GM12891 (cell line): ENCODE data around the gene LHFPL2.

Source experiments
- POLR2A ChIP-seq: IDR thresholded peaks from 2 replicates; pipeline ENCODE4 v1.6.1; 2011; ENCODE audit warnings: low read depth, low read length, control low read depth
- POLR2AphosphoS5 ChIP-seq: IDR thresholded peaks from 2 replicates; pipeline ENCODE4 v1.6.1; 2011; ENCODE audit warnings: low read depth, low read length, control low read depth
- POU2F2 ChIP-seq: IDR thresholded peaks from 2 replicates; pipeline ENCODE4 v1.6.1; 2011; ENCODE audit warnings: low read depth, mild to moderate bottlenecking, control low read depth, low read length, moderate library complexity
- TAF1 ChIP-seq: IDR thresholded peaks from 2 replicates; pipeline ENCODE4 v1.6.1; 2011; ENCODE audit warnings: low read depth, low read length, control low read depth

DNA sequence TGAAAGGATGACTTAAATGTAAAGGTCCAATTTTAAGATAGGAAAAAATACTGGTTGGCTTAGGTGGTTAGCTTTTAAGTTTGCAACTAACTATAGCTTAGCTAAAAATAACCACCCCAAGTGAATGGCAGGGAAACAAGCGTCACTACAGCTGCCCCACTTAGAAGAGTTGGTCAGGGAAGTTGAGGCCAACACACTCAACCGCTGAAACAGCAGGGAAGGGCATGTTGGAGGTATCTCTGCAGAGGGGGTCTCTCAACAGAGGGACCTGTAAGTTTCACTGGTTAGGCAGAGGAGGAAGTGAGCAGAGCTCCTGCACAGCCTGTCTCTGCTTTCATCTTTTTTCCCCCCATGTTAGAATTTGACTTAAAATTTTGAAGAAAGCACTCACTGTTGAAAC lies 75.3 kb downstream of the LHFPL2 start:
- 0 out of 2 replicates have a peak, but pooled peaks have one; percentile 32 for TF ChIP-seq POLR2A
- no peak for TF ChIP-seq POLR2AphosphoS5
- TF ChIP-seq TAF1, result no peak
- TF ChIP-seq POU2F2, result no peak
